ES-I3 (cell line): ENCODE data around the gene PIF1.
A peak's percentile ranks its signal among the peaks of the same experiment; 100 is the strongest.

Experiments used
- H3K36me3 ChIP-seq: 2 replicates; pipeline ENCODE4 v1.6.1; 2013; ENCODE audit warnings: mild to moderate bottlenecking, low read length, control low read depth, moderate library complexity; ENCODE audit not compliant: insufficient read depth
- H3K4me1 ChIP-seq: 2 replicates; pipeline ENCODE4 v1.6.1; 2013; ENCODE audit warnings: mild to moderate bottlenecking, control low read depth, low read length; ENCODE audit not compliant: insufficient read depth
- H3K9ac ChIP-seq: 2 replicates; pipeline ENCODE4 v1.6.1; 2013; ENCODE audit warnings: low read depth, mild to moderate bottlenecking, low read length, moderate library complexity
- H3K9me3 ChIP-seq: 2 replicates; pipeline ENCODE4 v1.6.1; 2013; ENCODE audit warnings: mild to moderate bottlenecking, low read length, moderate library complexity; ENCODE audit not compliant: control insufficient read depth, insufficient read depth

PIF1 gene

GRCh38 chr15:64782751-64783150 is 42.7 kb downstream of the PIF1 start:
- Histone ChIP-seq H3K4me1 (peaks cover 30% of the 10 kb centered on the region), H3K9me3 (no peaks in the 10 kb centered on the region), H3K36me3 (no peaks in the 10 kb centered on the region), H3K9ac (no peak overlapping the region)

DNA sequence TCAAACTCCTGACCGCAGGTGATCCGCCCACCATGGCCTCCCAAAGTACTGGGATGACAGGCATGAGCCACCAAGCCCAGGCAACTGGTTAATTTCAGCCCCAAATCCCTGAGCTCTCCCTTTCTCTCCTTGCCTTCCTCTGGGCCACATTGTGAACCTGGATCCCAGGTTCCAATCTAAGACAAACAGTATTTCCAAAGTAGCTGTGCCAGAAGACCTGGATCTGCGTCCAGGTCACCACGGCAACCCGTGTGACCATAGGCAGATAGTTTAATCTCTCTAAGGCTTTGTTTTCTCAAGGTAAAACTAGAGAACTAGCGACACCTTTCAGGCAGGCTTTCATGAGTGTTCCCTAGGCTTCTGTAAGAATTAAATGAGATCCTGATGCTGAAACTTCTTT is 44.1 kb downstream of the PIF1 start:
- no peaks in the 10 kb centered on the region for H3K36me3 ChIP-seq
- H3K9ac ChIP-seq: no peak overlapping the region
- H3K4me1 ChIP-seq: peaks cover 33% of the 10 kb centered on the region
- H3K9me3 ChIP-seq: no peaks in the 10 kb centered on the region

GRCh38 chr15:64780600-64781156 is 44.8 kb downstream of the PIF1 start:
- Histone ChIP-seq H3K4me1 (peaks cover 33% of the 10 kb centered on the region), H3K9ac (no peak overlapping the region), H3K36me3 (no peaks in the 10 kb centered on the region), H3K9me3 (no peaks in the 10 kb centered on the region)

DNA sequence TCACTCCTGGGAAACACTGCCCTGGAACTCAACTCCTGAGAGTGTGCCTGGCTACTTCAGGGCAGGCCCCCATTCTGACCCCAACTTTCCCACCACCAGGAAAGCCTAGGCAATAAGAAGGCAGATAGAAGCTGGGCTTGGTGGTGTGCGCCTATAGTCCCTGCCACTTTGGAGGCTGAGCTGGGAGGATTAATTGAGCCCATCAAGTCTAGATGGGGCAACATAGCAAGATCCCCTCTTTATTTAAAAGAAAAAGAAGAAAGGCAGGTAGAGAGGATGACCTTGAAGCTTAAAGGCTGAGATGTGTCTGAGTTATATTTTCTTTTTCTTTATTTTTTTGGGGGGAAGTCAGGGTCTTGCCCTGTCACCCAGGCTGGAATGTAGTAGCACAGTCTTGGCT is 45.8 kb downstream of the PIF1 start:
- H3K4me1 ChIP-seq: peaks cover 33% of the 10 kb centered on the region
- H3K9ac ChIP-seq: no peak overlapping the region
- H3K36me3 ChIP-seq: no peaks in the 10 kb centered on the region
- H3K9me3 ChIP-seq: no peaks in the 10 kb centered on the region

DNA sequence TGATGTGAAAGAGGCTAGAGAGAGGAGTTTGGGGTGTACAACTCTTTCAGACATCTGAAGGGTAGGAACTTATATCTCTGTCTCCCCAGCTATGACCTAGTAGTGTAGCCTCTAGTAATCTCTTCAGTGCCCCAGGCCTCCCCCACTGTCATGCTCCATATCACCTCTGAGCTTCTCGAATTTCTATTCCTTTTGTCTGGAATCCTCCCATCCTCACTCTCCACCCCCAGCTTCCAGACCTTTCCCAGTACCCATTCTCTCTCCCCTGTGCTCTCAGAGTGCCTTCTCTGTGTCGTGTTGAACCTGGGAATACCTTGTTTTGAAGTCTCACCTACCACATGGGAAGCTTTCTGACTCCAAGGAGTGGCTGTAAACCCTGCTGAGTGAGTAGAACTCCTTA is 46.4 kb downstream of the PIF1 start:
- Histone ChIP-seq H3K9me3 (no peaks in the 10 kb centered on the region), H3K36me3 (no peaks in the 10 kb centered on the region)

DNA sequence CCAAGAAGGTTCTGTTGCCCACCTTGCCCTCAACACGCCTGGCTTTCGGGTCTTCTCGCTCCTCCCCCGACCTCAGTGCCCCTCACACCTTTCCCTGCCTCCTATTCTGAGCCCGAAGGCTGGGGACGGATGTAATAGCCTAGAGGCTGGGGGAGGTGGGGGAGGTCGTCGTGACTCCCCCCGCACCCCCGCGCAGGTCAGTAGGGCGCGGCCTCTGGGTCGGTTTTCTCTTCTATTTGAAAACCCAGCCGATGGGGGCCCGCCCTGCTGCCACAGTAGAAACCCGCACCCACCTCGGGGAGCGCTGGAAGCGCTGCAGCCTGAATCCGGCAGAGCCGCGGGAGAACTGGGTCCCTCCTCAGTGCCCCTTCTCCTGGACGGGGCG is 49.1 kb downstream of the PIF1 start:
- Histone ChIP-seq H3K9ac (peak overlapping the region; percentile 85), H3K4me1 (peaks cover 28% of the 10 kb centered on the region), H3K9me3 (no peaks in the 10 kb centered on the region), H3K36me3 (no peaks in the 10 kb centered on the region)

More for the DNA sequence above, 46.4 kb downstream of the PIF1 start:
- H3K4me1 ChIP-seq: peaks cover 32% of the 10 kb centered on the region
- H3K9ac ChIP-seq: no peak overlapping the region

- Histone ChIP-seq H3K4me1 (peaks cover 27% of the 10 kb centered on the region), H3K9me3 (no peaks in the 10 kb centered on the region), H3K36me3 (no peaks in the 10 kb centered on the region), H3K9ac (peak within 1 kb of the TSS; percentile 95)
Measured at GRCh38 chr15:64775551-64776401, 49.7 kb downstream of the PIF1 start, which contains the start of gene RBPMS2. TSS of gene RBPMS2 (minus strand) at chr15:64775589. CDS start at chr15:64775319, 270 bp downstream.

GRCh38 chr15:64774629-64775493 is 50.6 kb downstream of the PIF1 start:
- Histone ChIP-seq H3K9me3 (no peaks in the 10 kb centered on the region), H3K4me1 (peaks cover 27% of the 10 kb centered on the region), H3K9ac (peak overlapping the region; percentile 95), H3K36me3 (no peaks in the 10 kb centered on the region)

- Histone ChIP-seq H3K9ac (peak overlapping the region; percentile 95), H3K9me3 (no peaks in the 10 kb centered on the region), H3K36me3 (no peaks in the 10 kb centered on the region), H3K4me1 (peaks cover 25% of the 10 kb centered on the region)
Measured at GRCh38 chr15:64774037-64774628, 51.3 kb downstream of the PIF1 start.

GRCh38 chr15:64773606-64774005 is 51.8 kb downstream of the PIF1 start:
- Histone ChIP-seq H3K9ac (peak overlapping the region; percentile 95), H3K9me3 (no peaks in the 10 kb centered on the region), H3K4me1 (peaks cover 19% of the 10 kb centered on the region), H3K36me3 (no peaks in the 10 kb centered on the region)

- H3K4me1 ChIP-seq: peaks cover 18% of the 10 kb centered on the region
- peak overlapping the region; percentile 95 for H3K9ac ChIP-seq
- H3K36me3 ChIP-seq: no peaks in the 10 kb centered on the region
- H3K9me3 ChIP-seq: no peaks in the 10 kb centered on the region
Measured at GRCh38 chr15:64772964-64773363, 52.5 kb downstream of the PIF1 start.

DNA sequence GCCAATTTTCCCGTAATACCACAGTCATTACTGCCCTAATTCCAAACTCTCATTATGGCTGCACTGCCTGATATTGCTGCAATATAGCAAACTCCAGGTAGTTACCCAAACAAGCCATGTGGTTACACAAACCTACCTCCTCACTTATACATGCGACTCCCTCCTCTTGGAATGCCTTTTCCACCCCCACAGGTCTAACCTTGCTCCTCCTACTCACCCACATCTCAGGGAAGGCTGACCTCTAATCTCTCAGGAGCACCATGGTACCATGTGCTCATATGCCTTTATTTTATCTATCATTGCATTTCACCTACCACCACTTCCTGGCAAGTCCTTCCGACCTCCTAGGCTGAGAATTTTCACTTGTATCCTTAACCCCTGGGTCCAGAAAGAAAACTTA is 53.0 kb downstream of the PIF1 start:
- Histone ChIP-seq H3K9me3 (no peaks in the 10 kb centered on the region), H3K9ac (peak overlapping the region; percentile 95; the same call in 1 of the 2 replicates), H3K4me1 (peaks cover 18% of the 10 kb centered on the region), H3K36me3 (no peaks in the 10 kb centered on the region)

GRCh38 chr15:64770626-64771025 is 54.8 kb downstream of the PIF1 start:
- H3K4me1 ChIP-seq: peaks cover 11% of the 10 kb centered on the region
- no peaks in the 10 kb centered on the region for H3K9me3 ChIP-seq
- no peak overlapping the region for H3K9ac ChIP-seq
- no peaks in the 10 kb centered on the region for H3K36me3 ChIP-seq

GRCh38 chr15:64767203-64767602 is 58.2 kb downstream of the PIF1 start:
- no peaks in the 10 kb centered on the region for H3K36me3 ChIP-seq
- H3K4me1 ChIP-seq: peaks cover 3% of the 10 kb centered on the region
- H3K9ac ChIP-seq: no peak overlapping the region
- no peaks in the 10 kb centered on the region for H3K9me3 ChIP-seq
